Left ventricle myocardium inferior (tissue), 1 donor: ENCODE data around the gene GOSR2. TPM values are rescaled to one million over a fixed set of nuclear protein-coding genes. Genes with fewer than 3 reads are reported as not detected.

Experiments used
- DNase-seq: peaks from one replicate; pipeline ENCODE4 v3.0.0-alpha.2; 2020
- H3K27ac ChIP-seq: fragments of 200-600 bp; replicated peaks from 2 replicates; pipeline ENCODE4 v1.8.0; 2021
- H3K27me3 ChIP-seq: fragments of 200-600 bp; 2 replicates; pipeline ENCODE4 v1.8.0; 2021; ENCODE audit warnings: low read depth
- H3K36me3 ChIP-seq: fragments of 200-600 bp; 2 replicates; pipeline ENCODE4 v1.8.0; 2021
- H3K4me1 ChIP-seq: fragments of 200-600 bp; 2 replicates; pipeline ENCODE4 v1.8.0; 2021
- H3K4me3 ChIP-seq: fragments of 200-600 bp; 2 replicates; pipeline ENCODE4 v1.8.0; 2021; ENCODE audit warnings: mild to moderate bottlenecking, moderate library complexity
- H3K9me3 ChIP-seq: fragments of 200-600 bp; replicated peaks from 2 replicates; pipeline ENCODE4 v1.8.0; 2021
- intact Hi-C: fragments of 100-400 bp; cut with micrococcal nuclease; formaldehyde crosslinking; loops from one replicate; pipeline ENCODE4 v1.11.0; 2022
- total RNA-seq: library from RNA; stranded (reverse); fragmentation: NEBNext Ultra II Directional; extraction: Animal tissue kit (Norgen Biotek cat#: 25700); gene quantifications from one replicate; pipeline ENCODE4 v1.2.1, GENCODE V29; 2021
- TF ChIP-seq, protein P1 (sequence below): fragments of 200-600 bp; IDR thresholded peaks from 2 replicates; pipeline ENCODE4 v1.8.0; 2021; ENCODE audit warnings: antibody characterized with exemption, mild to moderate bottlenecking, borderline replicate concordance
- donor health status: DM: no; HTN: yes; CAD: no; lungs with severe emphysema.

Gene GOSR2
- total RNA-seq, 1 donor from 2014 or later, result 41.9 TPM

DNA sequence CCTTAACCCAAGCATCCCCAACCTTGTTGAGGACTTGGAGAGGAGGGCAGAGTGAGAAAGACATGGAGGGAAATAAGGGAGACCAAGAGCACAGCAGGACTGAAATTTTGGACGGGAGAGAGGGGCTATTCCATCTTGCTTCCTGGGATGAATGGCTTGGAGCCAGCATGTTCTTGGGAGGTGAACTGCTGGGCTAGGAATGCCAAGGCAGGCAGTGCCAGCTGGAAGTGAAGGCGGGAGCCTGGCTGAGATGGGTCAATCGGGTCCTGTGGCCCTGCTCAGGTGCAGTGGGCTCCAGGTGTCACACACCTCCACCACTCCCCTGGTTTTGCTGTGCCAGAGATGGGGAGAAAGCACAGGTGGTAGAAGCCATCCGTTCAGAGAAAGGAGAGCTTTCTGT is 46.0 kb upstream of the GOSR2 start:
- peaks cover 5% of the 10 kb centered on the region for H3K4me1 ChIP-seq
- intact Hi-C loops, result no loop called here
- no peaks in the 10 kb centered on the region for H3K9me3 ChIP-seq
- no peak overlapping the region for H3K4me3 ChIP-seq
- DNase-seq, result no peak
- TF ChIP-seq, protein P1, sequence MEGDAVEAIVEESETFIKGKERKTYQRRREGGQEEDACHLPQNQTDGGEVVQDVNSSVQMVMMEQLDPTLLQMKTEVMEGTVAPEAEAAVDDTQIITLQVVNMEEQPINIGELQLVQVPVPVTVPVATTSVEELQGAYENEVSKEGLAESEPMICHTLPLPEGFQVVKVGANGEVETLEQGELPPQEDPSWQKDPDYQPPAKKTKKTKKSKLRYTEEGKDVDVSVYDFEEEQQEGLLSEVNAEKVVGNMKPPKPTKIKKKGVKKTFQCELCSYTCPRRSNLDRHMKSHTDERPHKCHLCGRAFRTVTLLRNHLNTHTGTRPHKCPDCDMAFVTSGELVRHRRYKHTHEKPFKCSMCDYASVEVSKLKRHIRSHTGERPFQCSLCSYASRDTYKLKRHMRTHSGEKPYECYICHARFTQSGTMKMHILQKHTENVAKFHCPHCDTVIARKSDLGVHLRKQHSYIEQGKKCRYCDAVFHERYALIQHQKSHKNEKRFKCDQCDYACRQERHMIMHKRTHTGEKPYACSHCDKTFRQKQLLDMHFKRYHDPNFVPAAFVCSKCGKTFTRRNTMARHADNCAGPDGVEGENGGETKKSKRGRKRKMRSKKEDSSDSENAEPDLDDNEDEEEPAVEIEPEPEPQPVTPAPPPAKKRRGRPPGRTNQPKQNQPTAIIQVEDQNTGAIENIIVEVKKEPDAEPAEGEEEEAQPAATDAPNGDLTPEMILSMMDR, result no peak
- no peaks in the 10 kb centered on the region for H3K36me3 ChIP-seq
- peaks cover 3% of the 10 kb centered on the region for H3K27me3 ChIP-seq
- H3K27ac ChIP-seq, result peak overlapping the region; percentile 57

DNA sequence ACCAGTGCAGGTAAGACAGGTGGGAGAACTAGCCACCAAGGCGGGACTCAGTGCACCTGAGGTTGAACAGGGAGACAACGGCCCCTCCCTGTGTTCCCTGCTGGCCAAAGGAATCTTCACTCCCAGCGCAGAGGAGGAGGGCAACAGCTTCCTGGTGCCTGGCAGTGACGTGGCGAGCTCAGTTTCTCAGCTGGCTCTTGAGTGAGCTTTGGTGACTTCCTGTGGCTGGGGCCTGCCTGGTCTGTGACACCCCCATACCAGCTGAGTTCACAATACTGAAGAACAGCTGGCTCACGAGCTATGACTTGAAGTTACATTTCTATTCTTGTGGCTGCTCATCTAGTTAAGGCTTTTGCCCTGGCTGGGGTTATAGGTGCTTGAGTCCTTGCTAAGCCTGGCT is 45.5 kb upstream of the GOSR2 start:
- Histone ChIP-seq H3K27ac (peak overlapping the region; percentile 57), H3K27me3 (peaks cover 7% of the 10 kb centered on the region), H3K36me3 (no peaks in the 10 kb centered on the region), H3K4me1 (peaks cover 5% of the 10 kb centered on the region), H3K9me3 (no peaks in the 10 kb centered on the region), H3K4me3 (no peak overlapping the region)
- TF ChIP-seq, protein P1, result no peak
- DNase-seq, result peak; percentile 33
- intact Hi-C loops, result no loop called here

DNA sequence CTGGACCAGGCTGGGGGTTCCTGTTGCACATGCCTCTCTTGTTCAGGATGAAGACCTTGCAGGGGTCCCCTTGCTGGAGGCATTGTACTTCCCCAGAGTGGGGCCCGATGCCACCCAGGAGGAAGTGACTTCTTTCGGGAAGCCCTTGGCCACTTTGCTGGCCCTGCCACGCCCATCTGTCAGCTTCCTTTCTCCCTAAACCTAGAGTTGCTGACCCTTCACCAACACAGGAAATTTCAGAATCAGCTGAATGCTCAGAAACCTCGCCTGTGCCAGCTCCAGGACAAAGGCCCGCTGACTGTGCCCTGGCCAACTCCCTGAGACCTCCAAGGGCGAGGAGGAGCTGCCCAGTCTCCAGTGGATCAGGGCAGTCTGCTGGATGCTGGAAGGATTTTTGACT is 44.9 kb upstream of the GOSR2 start:
- H3K27ac ChIP-seq, result peak overlapping the region; percentile 57
- TF ChIP-seq, protein P1, result no peak
- peak; percentile 55 for DNase-seq
- H3K4me1 ChIP-seq, result peaks cover 5% of the 10 kb centered on the region
- intact Hi-C loops, result no loop called here
- no peaks in the 10 kb centered on the region for H3K36me3 ChIP-seq
- peaks cover 12% of the 10 kb centered on the region for H3K27me3 ChIP-seq
- no peak overlapping the region for H3K4me3 ChIP-seq
- H3K9me3 ChIP-seq, result no peaks in the 10 kb centered on the region

DNA sequence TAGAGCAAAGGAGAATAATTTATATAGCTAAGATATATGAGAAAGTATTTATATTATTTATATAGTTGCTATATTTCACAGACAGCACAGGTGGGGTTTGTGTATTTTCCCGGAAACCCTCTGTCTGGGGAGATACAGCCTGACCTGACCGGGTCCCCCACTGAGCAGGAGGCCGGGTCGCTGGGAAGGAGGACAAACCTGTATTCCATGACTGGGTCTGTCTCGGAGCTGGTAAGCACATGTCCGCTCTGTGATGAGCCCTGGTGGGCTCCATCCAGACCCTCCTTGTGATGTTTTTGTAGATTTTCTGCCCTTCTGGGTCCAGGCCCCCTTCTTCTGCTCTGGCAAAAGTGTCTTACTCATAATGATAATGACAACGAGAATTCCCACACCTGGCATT is 43.9 kb upstream of the GOSR2 start:
- TF ChIP-seq, protein P1, result no peak
- no peak overlapping the region for H3K27ac ChIP-seq
- intact Hi-C loops, result no loop called here

DNA sequence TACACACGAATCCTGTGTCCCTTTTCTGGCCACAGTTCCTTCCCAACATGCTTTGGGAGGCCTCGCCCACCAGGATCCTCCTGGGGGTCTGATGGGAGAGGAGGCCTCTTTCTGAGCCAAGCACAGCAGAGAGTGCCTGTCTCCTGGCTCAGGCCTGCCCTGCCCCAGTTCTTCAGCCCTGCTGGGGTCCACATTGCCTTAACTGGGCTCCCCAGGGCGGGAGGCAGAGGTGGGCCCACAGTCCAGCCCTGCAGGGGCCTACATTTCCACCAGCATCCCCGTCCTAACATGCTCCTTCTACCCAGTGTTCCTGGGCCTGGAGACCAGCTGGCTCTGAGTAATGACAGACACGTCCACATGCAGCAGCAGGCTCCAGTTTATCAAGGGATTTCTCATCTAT is 41.9 kb upstream of the GOSR2 start:
- Histone ChIP-seq H3K36me3 (no peaks in the 10 kb centered on the region), H3K9me3 (no peaks in the 10 kb centered on the region), H3K4me1 (peaks cover 5% of the 10 kb centered on the region), H3K27ac (no peak overlapping the region), H3K4me3 (no peak overlapping the region), H3K27me3 (peaks cover 36% of the 10 kb centered on the region)
- no peak for DNase-seq
- TF ChIP-seq, protein P1, result no peak
- intact Hi-C loops, result no loop called here

More for the DNA sequence above, 43.9 kb upstream of the GOSR2 start:
- no peaks in the 10 kb centered on the region for H3K9me3 ChIP-seq
- DNase-seq, result no peak
- H3K27me3 ChIP-seq, result peaks cover 21% of the 10 kb centered on the region
- peaks cover 5% of the 10 kb centered on the region for H3K4me1 ChIP-seq
- no peaks in the 10 kb centered on the region for H3K36me3 ChIP-seq
- no peak overlapping the region for H3K4me3 ChIP-seq

DNA sequence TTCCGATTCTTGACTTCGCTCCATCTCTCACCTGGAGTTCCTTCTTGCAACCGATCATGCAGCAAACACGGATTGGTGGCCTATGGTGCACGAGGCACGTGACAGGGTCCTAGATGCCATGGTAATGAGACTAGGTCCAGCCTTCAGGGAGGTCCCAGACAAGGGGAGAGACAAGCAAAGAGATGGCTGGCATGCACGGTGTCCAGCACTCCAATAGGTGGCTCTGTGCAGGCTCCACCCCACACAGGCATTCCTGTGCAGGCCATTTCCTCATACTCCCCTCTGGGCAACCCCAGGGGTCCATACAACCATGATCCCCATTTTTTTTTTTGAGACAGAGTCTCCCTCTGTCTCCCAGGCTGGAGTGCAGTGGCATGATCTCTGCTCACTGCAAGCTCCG is 40.3 kb upstream of the GOSR2 start:
- no peak overlapping the region for H3K27ac ChIP-seq
- TF ChIP-seq, protein P1, result no peak
- no peaks in the 10 kb centered on the region for H3K36me3 ChIP-seq
- H3K4me1 ChIP-seq, result peaks cover 5% of the 10 kb centered on the region
- H3K9me3 ChIP-seq, result no peaks in the 10 kb centered on the region
- DNase-seq, result no peak
- H3K27me3 ChIP-seq, result peaks cover 50% of the 10 kb centered on the region
- intact Hi-C loops, result no loop called here
- H3K4me3 ChIP-seq, result no peak overlapping the region
